ENCODE results near the gene PPIL6. TPM values are rescaled to one million over a fixed set of nuclear protein-coding genes. Genes with fewer than 3 reads are reported as not detected.
"Not testable (repeated sequence)": the region's sequence is repeated elsewhere in the genome, so short reads cannot be mapped to it uniquely, and the experiment has no call there.

PPIL6 gene
- polyA plus RNA-seq, 3 donors = 14.9 to 18.1 (median 15.5) TPM

GRCh38 chr6:109472132-109472995 lies 31.9 kb upstream of the PPIL6 start:
- DNase-seq = no peak

- no peak for DNase-seq
These were observed 30.8 kb upstream of the PPIL6 start for GRCh38 chr6:109471105-109471810.

- no peak for DNase-seq
These were observed 29.3 kb upstream of the PPIL6 start for GRCh38 chr6:109469591-109470189.

GRCh38 chr6:109467696-109468095 lies 27.3 kb upstream of the PPIL6 start:
- no peak for DNase-seq

GRCh38 chr6:109466212-109466923 lies 25.9 kb upstream of the PPIL6 start:
- no peak for DNase-seq

GRCh38 chr6:109465772-109466171 lies 25.3 kb upstream of the PPIL6 start:
- DNase-seq = no peak

GRCh38 chr6:109461733-109462526 lies 21.5 kb upstream of the PPIL6 start:
- DNase-seq = no peak

- not testable (repeated sequence) for DNase-seq
These were observed 20.8 kb upstream of the PPIL6 start for GRCh38 chr6:109461205-109461604.

GRCh38 chr6:109460161-109460829 lies 19.9 kb upstream of the PPIL6 start:
- no peak for DNase-seq

GRCh38 chr6:109458774-109459531 lies 18.5 kb upstream of the PPIL6 start:
- DNase-seq = no peak

- no peak for DNase-seq
These were observed 17.2 kb upstream of the PPIL6 start for GRCh38 chr6:109457562-109457996.

GRCh38 chr6:109456710-109457561 lies 16.5 kb upstream of the PPIL6 start:
- DNase-seq = no peak

GRCh38 chr6:109456111-109456583 lies 15.7 kb upstream of the PPIL6 start:
- no peak for DNase-seq

- DNase-seq = peak; percentile 45
These were observed 15.1 kb upstream of the PPIL6 start, which contains the start of gene MICAL1 for GRCh38 chr6:109455437-109456110. Gene MICAL1, minus strand, starts transcription at chr6:109455772. Its CDS starts 1,576 bp downstream, at chr6:109454196.

- no peak for DNase-seq
These were observed 14.3 kb upstream of the PPIL6 start for GRCh38 chr6:109454496-109455436.

GRCh38 chr6:109453594-109454495 lies 13.4 kb upstream of the PPIL6 start:
- no peak for DNase-seq

All from renal pelvis (tissue), 4 donors.